Measurements from ENCODE around the gene ERBIN.
A peak's percentile ranks its signal among the peaks of the same experiment; 100 is the strongest.

ERBIN gene

GRCh38 chr5:65989158-65989557, 62.8 kb downstream of the ERBIN start:
- peaks cover 6% of the 10 kb centered on the region for H3K36me3 Mint-ChIP-seq (ENCODE audit: low read depth)
- ATAC-seq (no peak), DNase-seq (no peak)
- H3K27me3 Mint-ChIP-seq, result no peaks in the 10 kb centered on the region
- no peak overlapping the region for H3K4me3 Mint-ChIP-seq
- H3K27ac Mint-ChIP-seq, result peak overlapping the region; percentile 11
- no peaks in the 10 kb centered on the region for H3K9me3 Mint-ChIP-seq
- H3K4me1 Mint-ChIP-seq, result peaks cover 17% of the 10 kb centered on the region

- no peak overlapping the region for H3K27ac Mint-ChIP-seq
- no peaks in the 10 kb centered on the region for H3K27me3 Mint-ChIP-seq
- H3K9me3 Mint-ChIP-seq, result no peaks in the 10 kb centered on the region
Observed at GRCh38 chr5:65992630-65993029, 66.3 kb downstream of the ERBIN start.

GRCh38 chr5:65994117-65994786, 67.9 kb downstream of the ERBIN start:
- Mint-ChIP-seq H3K4me1 (peaks cover 12% of the 10 kb centered on the region), H3K4me3 (no peak overlapping the region), H3K27me3 (no peaks in the 10 kb centered on the region), H3K27ac (no peak overlapping the region), H3K9me3 (no peaks in the 10 kb centered on the region), H3K36me3 (ENCODE audit: low read depth) (peaks cover 21% of the 10 kb centered on the region)
- DNase-seq, result no peak
- ATAC-seq, result no peak

More at GRCh38 chr5:65992630-65993029, 66.3 kb downstream of the ERBIN start:
- DNase-seq, result no peak
- Mint-ChIP-seq H3K4me3 (no peak overlapping the region), H3K4me1 (peaks cover 12% of the 10 kb centered on the region), H3K36me3 (ENCODE audit: low read depth) (peaks cover 24% of the 10 kb centered on the region)
- no peak for ATAC-seq

- no peak for ATAC-seq
- peaks cover 36% of the 10 kb centered on the region for H3K36me3 Mint-ChIP-seq (ENCODE audit: low read depth)
- peaks cover 38% of the 10 kb centered on the region for H3K4me1 Mint-ChIP-seq
- H3K9me3 Mint-ChIP-seq, result peaks cover 6% of the 10 kb centered on the region
- H3K27ac Mint-ChIP-seq, result no peak overlapping the region
- no peak for DNase-seq
- no peaks in the 10 kb centered on the region for H3K27me3 Mint-ChIP-seq
- no peak overlapping the region for H3K4me3 Mint-ChIP-seq
Observed at GRCh38 chr5:65999061-65999723, 72.8 kb downstream of the ERBIN start.

- peaks cover 38% of the 10 kb centered on the region for H3K4me1 Mint-ChIP-seq
- H3K36me3 Mint-ChIP-seq (ENCODE audit: low read depth), result peaks cover 38% of the 10 kb centered on the region
- peaks cover 9% of the 10 kb centered on the region for H3K9me3 Mint-ChIP-seq
- no peak overlapping the region for H3K27ac Mint-ChIP-seq
- no peak overlapping the region for H3K4me3 Mint-ChIP-seq
- no peaks in the 10 kb centered on the region for H3K27me3 Mint-ChIP-seq
- DNase-seq, result no peak
- ATAC-seq, result no peak
Observed at GRCh38 chr5:66001952-66002351, 75.6 kb downstream of the ERBIN start.

DNA sequence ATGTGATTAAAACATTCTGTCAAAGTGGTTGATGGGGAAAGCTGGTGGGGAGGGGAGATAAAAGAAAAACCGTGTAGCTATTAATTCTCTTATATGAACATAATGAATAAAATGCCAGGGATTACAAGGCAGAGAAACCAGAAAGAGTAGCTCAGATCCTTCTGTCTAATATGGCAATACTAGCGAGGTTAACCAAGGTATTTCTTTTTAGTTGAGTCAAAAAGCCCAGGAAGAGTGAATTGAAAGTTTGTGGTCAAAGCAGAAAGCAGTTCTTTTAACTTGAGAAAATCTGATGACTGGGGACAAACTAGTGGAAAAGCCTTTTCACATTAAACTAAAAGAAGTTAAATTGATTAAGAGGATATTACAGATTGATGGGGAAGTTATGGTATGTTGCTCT, 76.0 kb downstream of the ERBIN start:
- no peak for DNase-seq
- ATAC-seq, result peak; percentile 88
- Mint-ChIP-seq H3K4me1 (peaks cover 38% of the 10 kb centered on the region), H3K4me3 (no peak overlapping the region), H3K36me3 (ENCODE audit: low read depth) (peaks cover 35% of the 10 kb centered on the region), H3K9me3 (peaks cover 9% of the 10 kb centered on the region), H3K27me3 (no peaks in the 10 kb centered on the region), H3K27ac (no peak overlapping the region)

DNA sequence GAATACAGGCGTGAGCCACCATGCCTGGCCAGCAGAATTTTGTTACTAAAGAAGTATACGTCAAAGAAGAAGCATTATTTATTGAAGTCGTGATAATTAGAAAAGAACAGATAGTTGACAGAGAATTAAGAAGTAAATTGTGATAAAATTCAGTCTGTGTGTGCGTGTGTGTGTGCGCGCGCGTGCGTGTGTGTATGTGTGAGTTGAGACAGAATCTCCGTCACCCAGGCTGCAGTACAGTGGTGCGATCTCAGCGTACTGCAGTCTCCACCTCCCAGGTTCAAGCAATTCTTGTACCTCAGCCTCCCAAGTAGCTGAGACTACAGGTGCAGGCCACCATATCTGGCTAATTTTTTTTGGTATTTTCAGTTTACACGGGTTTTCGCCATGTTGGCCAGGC, 77.8 kb downstream of the ERBIN start:
- Mint-ChIP-seq H3K27ac (no peak overlapping the region), H3K4me3 (no peak overlapping the region), H3K9me3 (peaks cover 9% of the 10 kb centered on the region), H3K27me3 (no peaks in the 10 kb centered on the region), H3K36me3 (ENCODE audit: low read depth) (peaks cover 35% of the 10 kb centered on the region), H3K4me1 (peaks cover 43% of the 10 kb centered on the region)
- ATAC-seq (no peak), DNase-seq (no peak)

DNA sequence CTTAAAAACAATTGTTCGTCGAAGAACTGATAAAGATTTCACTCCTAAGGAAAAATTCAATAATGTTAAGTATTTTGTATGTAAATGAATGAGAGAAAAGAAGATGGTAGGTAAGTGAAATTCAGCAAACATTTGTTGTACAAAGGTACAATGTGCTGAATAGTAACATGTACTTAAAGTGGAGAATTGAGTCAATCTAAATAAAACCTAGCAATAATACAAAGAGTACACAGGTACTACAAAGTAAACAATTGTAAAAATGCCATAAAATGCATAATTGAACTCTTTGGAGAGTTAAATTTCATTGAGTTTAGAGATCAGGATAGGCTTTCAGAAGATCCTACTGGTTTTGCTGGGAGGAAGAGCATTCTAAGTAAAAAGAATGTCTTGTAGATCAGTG, 82.9 kb downstream of the ERBIN start:
- Mint-ChIP-seq H3K4me1 (peaks cover 45% of the 10 kb centered on the region), H3K9me3 (peaks cover 4% of the 10 kb centered on the region), H3K27me3 (no peaks in the 10 kb centered on the region), H3K36me3 (ENCODE audit: low read depth) (peaks cover 29% of the 10 kb centered on the region), H3K27ac (no peak overlapping the region), H3K4me3 (no peak overlapping the region)
- DNase-seq, result no peak
- no peak for ATAC-seq

- Mint-ChIP-seq H3K4me3 (no peak overlapping the region), H3K9me3 (peaks cover 4% of the 10 kb centered on the region), H3K4me1 (peaks cover 38% of the 10 kb centered on the region), H3K27ac (peak overlapping the region; percentile 30), H3K27me3 (no peaks in the 10 kb centered on the region), H3K36me3 (ENCODE audit: low read depth) (peaks cover 22% of the 10 kb centered on the region)
- DNase-seq, result no peak
- ATAC-seq, result peak; percentile 54
Observed at GRCh38 chr5:66010476-66010875, 84.1 kb downstream of the ERBIN start.

GRCh38 chr5:66012271-66012670, 85.9 kb downstream of the ERBIN start:
- Mint-ChIP-seq H3K27me3 (no peaks in the 10 kb centered on the region), H3K9me3 (no peaks in the 10 kb centered on the region), H3K27ac (no peak overlapping the region), H3K4me1 (peaks cover 35% of the 10 kb centered on the region), H3K36me3 (ENCODE audit: low read depth) (peaks cover 20% of the 10 kb centered on the region), H3K4me3 (no peak overlapping the region)
- DNase-seq (no peak), ATAC-seq (no peak)

GRCh38 chr5:66013397-66013796, 87.0 kb downstream of the ERBIN start:
- H3K27ac Mint-ChIP-seq, result no peak overlapping the region
- H3K4me3 Mint-ChIP-seq, result no peak overlapping the region
- H3K36me3 Mint-ChIP-seq (ENCODE audit: low read depth), result peaks cover 20% of the 10 kb centered on the region
- peaks cover 42% of the 10 kb centered on the region for H3K4me1 Mint-ChIP-seq
- ATAC-seq (no peak), DNase-seq (no peak)
- H3K27me3 Mint-ChIP-seq, result no peaks in the 10 kb centered on the region
- no peaks in the 10 kb centered on the region for H3K9me3 Mint-ChIP-seq

DNA sequence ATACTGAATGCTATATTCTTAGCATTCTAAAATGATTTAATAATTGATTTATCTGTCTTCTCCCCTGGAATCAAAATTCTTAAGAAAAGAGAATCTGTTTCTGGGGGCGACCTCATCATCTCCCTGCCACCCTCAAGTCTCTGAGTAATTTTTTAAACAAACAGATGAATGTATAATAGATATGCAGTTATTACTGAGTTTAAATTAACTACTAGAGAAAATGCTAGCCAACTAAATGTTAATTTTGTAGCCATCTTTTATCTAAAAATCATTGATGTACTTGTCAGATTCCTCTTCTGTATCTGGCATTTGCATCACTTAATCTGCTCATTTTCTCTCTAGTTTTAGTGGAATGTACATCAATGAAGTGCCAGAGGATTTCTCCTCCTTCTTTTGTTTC, 87.5 kb downstream of the ERBIN start:
- H3K36me3 Mint-ChIP-seq (ENCODE audit: low read depth), result peaks cover 20% of the 10 kb centered on the region
- H3K4me1 Mint-ChIP-seq, result peaks cover 41% of the 10 kb centered on the region
- no peak overlapping the region for H3K27ac Mint-ChIP-seq
- H3K9me3 Mint-ChIP-seq, result no peaks in the 10 kb centered on the region
- no peak for DNase-seq
- H3K27me3 Mint-ChIP-seq, result no peaks in the 10 kb centered on the region
- no peak for ATAC-seq
- no peak overlapping the region for H3K4me3 Mint-ChIP-seq

DNA sequence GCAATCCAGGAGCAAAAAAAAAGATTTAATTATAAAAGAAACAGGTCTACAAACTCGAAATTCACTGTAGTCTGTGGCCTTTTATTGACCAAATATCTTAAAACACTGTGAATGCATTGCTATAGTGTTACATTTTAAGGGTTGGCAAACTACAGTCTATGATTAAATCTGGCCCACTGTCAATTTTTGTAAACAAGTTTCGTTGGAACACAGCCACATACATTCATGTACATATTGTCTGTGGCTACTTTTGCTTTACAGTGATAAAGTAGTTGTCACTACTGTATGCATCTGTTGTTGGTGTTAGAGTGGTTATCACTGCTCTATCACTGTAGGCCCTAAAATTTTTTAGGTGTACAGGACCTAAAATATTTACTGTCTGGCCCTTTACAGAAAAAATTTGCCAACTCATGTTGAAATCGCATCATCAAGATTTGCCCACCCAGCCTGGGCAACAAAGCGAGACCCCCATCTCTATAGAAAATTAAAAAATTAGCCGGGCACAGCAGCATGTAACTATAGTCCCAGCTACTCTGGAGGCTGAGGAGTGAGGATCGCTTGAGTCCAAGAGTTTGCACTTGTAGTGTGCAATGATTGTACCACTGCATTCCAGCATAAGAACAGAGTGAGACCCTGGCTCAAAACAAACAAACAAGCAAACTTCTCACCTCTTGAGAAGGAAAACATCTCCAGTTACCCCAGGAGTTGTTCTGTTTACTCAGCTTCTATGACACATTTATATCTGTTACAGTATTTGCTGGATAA, 89.0 kb downstream of the ERBIN start:
- Mint-ChIP-seq H3K4me1 (peaks cover 33% of the 10 kb centered on the region), H3K36me3 (ENCODE audit: low read depth) (peaks cover 20% of the 10 kb centered on the region), H3K27me3 (no peaks in the 10 kb centered on the region), H3K4me3 (no peak overlapping the region), H3K9me3 (no peaks in the 10 kb centered on the region), H3K27ac (no peak overlapping the region)
- DNase-seq (no peak), ATAC-seq (no peak)

- Mint-ChIP-seq H3K4me1 (peaks cover 14% of the 10 kb centered on the region), H3K4me3 (no peak overlapping the region), H3K9me3 (no peaks in the 10 kb centered on the region), H3K27me3 (no peaks in the 10 kb centered on the region), H3K27ac (peak overlapping the region; percentile 4), H3K36me3 (ENCODE audit: low read depth) (peaks cover 14% of the 10 kb centered on the region)
- ATAC-seq (no peak), DNase-seq (no peak)
Observed at GRCh38 chr5:66021585-66021984, 95.2 kb downstream of the ERBIN start.

GRCh38 chr5:66039296-66039695, 112.9 kb downstream of the ERBIN start:
- Mint-ChIP-seq H3K4me3 (no peak overlapping the region), H3K36me3 (ENCODE audit: low read depth) (peaks cover 15% of the 10 kb centered on the region), H3K4me1 (peaks cover 2% of the 10 kb centered on the region), H3K27ac (no peak overlapping the region), H3K27me3 (no peaks in the 10 kb centered on the region), H3K9me3 (no peaks in the 10 kb centered on the region)
- no peak for ATAC-seq
- no peak for DNase-seq
